Adipocyte (in vitro differentiated cells): ENCODE data around the gene METAP2.
"Not testable (repeated sequence)": the region's sequence is repeated elsewhere in the genome, so short reads cannot be mapped to it uniquely, and the experiment has no call there.

Source experiments
- DNase-seq: peaks from one replicate; pipeline ENCODE4 v3.0.0-alpha.2; 2015; ENCODE audit warnings: low read depth
- H3K27me3 ChIP-seq: replicated peaks from 2 replicates; pipeline ENCODE4 v1.7.0; 2013; ENCODE audit warnings: mild to moderate bottlenecking, low read length, moderate library complexity; ENCODE audit not compliant: control insufficient read depth, insufficient read depth
- H3K36me3 ChIP-seq: 2 replicates; pipeline ENCODE4 v1.7.0; 2013; ENCODE audit warnings: low read length, mild to moderate bottlenecking, moderate library complexity; ENCODE audit not compliant: control insufficient read depth, insufficient read depth, severe bottlenecking
- H3K4me1 ChIP-seq: 2 replicates; pipeline ENCODE4 v1.7.0; 2013; ENCODE audit warnings: mild to moderate bottlenecking, low read length, moderate library complexity; ENCODE audit not compliant: control insufficient read depth, insufficient read depth
- H3K4me3 ChIP-seq: 2 replicates; pipeline ENCODE4 v1.7.0; 2013; ENCODE audit warnings: mild to moderate bottlenecking, low read length, moderate library complexity
- H3K9ac ChIP-seq: 2 replicates; pipeline ENCODE4 v1.7.0; 2013; ENCODE audit warnings: mild to moderate bottlenecking, low read length, moderate library complexity
- H3K9me3 ChIP-seq: 2 replicates; pipeline ENCODE4 v1.7.0; 2013; ENCODE audit warnings: mild to moderate bottlenecking, low read length, moderate library complexity; ENCODE audit not compliant: control insufficient read depth

Gene METAP2

DNA sequence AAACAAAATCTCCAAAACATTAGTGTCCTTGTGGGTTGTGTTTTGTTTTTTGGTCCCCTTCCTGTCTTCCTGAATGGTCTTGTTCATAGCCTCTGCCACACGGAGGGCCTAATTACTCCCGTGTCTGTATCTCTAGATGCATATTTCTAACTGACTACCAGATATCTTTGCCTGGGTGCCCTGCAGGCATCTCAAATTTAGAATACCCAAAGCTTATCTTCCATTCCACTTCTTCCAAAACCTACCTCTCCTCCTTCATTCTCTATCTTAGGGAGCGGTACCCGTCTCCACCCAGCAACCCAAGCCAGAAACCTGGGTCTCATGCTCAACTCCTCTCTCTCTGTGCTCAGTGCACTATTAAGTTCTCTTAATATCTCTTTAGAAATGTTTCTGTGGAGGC is 10.9 kb upstream of the METAP2 start:
- H3K27me3 ChIP-seq, result no peaks in the 10 kb centered on the region
- no peak overlapping the region for H3K9ac ChIP-seq
- H3K9me3 ChIP-seq, result peaks cover 3% of the 10 kb centered on the region
- no peak for DNase-seq
- H3K4me3 ChIP-seq, result no peak overlapping the region
- no peaks in the 10 kb centered on the region for H3K36me3 ChIP-seq
- no peaks in the 10 kb centered on the region for H3K4me1 ChIP-seq

DNA sequence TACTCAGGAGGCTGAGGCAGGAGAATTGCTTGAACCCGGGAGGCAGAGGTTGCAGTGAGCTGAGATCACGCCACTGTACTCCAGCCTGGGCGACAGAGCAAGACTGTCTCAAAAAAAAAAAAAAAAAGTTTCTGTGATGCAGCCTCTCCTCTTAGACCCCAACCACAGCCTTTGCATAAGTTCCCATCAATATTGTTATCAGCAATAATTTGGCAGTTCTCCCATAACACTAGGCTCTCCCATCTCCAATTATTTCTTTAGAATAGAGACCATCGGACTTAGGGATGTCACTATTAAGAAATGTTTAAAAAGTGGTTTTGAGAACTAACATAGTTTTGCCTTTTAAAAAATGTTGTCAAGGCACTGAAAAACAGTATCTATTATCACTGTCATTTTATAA is 10.2 kb upstream of the METAP2 start:
- not testable (repeated sequence) for DNase-seq, H3K4me1 ChIP-seq, H3K9ac ChIP-seq, H3K4me3 ChIP-seq, H3K9me3 ChIP-seq, H3K36me3 ChIP-seq, H3K27me3 ChIP-seq

DNA sequence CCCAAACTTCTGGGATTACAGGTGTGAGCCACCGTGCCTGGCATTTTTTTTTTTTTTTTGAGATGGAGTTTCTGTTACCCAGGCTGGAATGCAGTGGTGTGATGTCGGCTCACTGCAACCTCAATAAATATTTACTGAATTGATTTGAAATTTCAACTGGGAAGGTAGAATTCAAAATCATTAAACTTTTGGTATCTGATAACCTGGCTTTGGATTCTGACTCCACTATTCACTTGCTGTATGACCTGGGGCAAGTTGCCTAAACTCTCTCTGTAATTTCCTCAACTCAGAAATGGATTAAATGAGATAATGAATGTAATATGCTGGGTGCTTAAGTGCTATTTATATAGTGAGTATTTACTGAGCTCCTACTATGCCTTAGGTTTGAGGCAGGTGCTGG is 8.7 kb upstream of the METAP2 start:
- no peaks in the 10 kb centered on the region for H3K27me3 ChIP-seq
- H3K4me1 ChIP-seq, result no peaks in the 10 kb centered on the region
- DNase-seq, result no peak
- H3K36me3 ChIP-seq, result no peaks in the 10 kb centered on the region
- no peak overlapping the region for H3K9ac ChIP-seq
- H3K4me3 ChIP-seq, result no peak overlapping the region
- H3K9me3 ChIP-seq, result no peaks in the 10 kb centered on the region

DNA sequence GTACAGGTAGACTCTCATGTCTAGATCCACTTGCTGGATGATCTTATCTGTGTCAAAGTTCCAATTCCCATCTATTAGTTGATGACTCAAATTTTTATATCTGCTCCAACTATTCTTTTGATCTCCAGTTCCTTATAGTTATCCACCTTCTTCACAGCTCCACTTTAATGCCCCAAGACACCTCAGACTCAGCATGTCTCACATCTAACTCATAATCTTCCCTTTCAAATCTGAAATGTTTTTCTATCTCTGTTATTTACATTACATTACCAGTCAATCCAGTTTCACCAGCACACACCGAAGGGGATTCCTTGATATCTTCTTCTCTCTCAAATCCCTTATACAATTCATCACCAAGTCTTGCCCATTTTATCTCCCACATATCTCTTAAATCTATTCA is 3.7 kb upstream of the METAP2 start:
- H3K27me3 ChIP-seq, result no peaks in the 10 kb centered on the region
- DNase-seq, result no peak
- H3K36me3 ChIP-seq, result no peaks in the 10 kb centered on the region
- H3K9ac ChIP-seq, result no peak overlapping the region
- H3K4me3 ChIP-seq, result no peak overlapping the region
- no peaks in the 10 kb centered on the region for H3K9me3 ChIP-seq
- H3K4me1 ChIP-seq, result peaks cover 5% of the 10 kb centered on the region

DNA sequence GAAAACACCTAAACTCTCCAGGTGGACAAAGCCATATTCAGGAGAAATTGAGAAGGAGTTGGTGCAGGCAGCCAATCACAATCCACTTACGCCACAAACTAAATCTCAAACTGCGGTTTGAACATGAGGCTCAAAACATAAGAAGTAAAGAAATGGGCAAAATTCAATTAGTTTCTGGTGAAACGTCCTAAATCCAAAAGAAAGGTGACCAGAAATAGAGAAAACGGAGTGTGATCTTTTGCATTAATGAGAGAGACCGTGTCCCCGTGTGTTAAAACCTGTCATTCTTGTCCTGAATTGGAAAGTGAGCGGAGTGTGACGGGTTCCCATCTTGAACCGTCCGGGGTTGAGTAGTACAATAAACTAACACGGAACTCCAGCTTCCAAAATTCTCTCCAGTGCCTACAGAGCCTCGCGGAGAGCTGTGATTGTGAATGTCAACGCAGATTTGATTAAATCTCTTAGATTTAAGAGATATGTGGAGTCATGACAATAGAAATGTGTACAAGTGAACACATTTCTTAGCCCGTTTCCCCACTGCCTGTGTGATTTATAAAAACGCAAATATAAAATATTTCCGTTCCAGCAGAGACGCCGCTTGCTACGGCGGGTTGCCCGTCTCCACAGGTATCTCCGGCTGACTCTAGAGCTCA is 595 bp upstream of the METAP2 start:
- peak; percentile 76 for DNase-seq
- H3K4me1 ChIP-seq, result peaks cover 16% of the 10 kb centered on the region

DNA sequence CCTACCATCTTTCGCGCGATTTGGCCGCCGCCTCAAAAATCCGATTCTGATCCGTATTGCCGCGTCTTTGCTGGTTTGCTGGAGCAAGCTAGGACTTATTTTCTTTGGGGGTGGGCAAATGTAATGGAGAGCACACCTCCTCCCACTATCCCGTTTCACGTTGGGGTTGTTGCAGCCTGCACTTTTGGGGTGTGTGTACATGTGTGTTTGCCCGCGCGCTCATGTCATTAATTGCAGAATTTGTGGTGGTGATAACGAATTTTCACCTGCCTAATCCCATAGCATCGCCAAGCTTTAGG is 657 bp downstream of the METAP2 start:
- peak overlapping the region; percentile 98 for H3K4me3 ChIP-seq
- no peak for DNase-seq
- H3K4me1 ChIP-seq, result peaks cover 16% of the 10 kb centered on the region

More for the DNA sequence above, 595 bp upstream of the METAP2 start:
- Histone ChIP-seq H3K27me3 (no peaks in the 10 kb centered on the region), H3K9me3 (no peaks in the 10 kb centered on the region), H3K4me3 (peak overlapping the region; percentile 98), H3K36me3 (peaks cover 24% of the 10 kb centered on the region), H3K9ac (peak overlapping the region; percentile 100)

DNA sequence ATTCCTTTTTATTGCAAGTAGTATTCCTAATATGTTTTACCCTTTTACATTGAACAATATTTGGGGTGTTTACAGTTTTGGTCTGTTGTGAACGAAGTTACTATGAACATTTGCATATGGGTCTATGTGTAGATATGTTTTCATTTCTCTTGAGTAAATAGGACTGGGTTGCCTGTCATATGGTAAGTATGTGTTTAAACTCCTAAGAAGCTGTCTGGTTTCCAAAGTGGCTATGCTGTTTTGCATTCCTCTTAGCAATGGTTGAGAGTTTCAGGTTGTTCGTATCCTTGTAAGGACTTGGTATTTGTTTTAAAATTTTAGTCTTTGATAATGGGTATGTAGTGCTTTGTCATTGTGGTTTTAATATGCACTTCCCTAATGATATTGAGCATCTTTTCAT is 6.3 kb downstream of the METAP2 start:
- Histone ChIP-seq H3K9ac (no peak overlapping the region), H3K27me3 (no peaks in the 10 kb centered on the region), H3K4me3 (no peak overlapping the region), H3K9me3 (no peaks in the 10 kb centered on the region), H3K4me1 (peaks cover 26% of the 10 kb centered on the region), H3K36me3 (peaks cover 54% of the 10 kb centered on the region)
- DNase-seq, result peak; percentile 62

More for the DNA sequence above, 657 bp downstream of the METAP2 start:
- Histone ChIP-seq H3K36me3 (peaks cover 35% of the 10 kb centered on the region), H3K9ac (peak overlapping the region; percentile 100), H3K9me3 (no peaks in the 10 kb centered on the region), H3K27me3 (no peaks in the 10 kb centered on the region)

DNA sequence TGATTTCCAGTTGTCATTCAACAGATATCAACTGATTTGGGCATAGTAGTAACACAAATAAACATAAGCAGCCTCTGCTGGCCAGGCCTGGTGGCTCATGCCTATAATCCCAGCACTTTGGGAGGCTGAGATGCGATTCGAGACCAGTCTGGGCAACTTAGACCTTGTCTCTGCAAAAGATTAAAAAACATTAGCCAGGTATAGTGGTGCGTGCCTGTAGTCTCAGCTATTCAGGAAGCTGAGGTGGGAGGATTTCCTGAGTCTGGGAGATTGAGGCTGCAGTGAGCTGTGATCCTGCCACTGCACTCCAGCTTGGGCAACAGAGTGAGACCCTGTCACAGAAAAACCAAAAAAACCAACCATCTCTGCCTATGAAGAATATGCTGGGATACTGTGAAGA is 7.1 kb downstream of the METAP2 start:
- Histone ChIP-seq H3K36me3 (peaks cover 56% of the 10 kb centered on the region), H3K4me3 (no peak overlapping the region), H3K9me3 (no peaks in the 10 kb centered on the region), H3K4me1 (peaks cover 17% of the 10 kb centered on the region), H3K9ac (no peak overlapping the region), H3K27me3 (no peaks in the 10 kb centered on the region)
- DNase-seq, result no peak

DNA sequence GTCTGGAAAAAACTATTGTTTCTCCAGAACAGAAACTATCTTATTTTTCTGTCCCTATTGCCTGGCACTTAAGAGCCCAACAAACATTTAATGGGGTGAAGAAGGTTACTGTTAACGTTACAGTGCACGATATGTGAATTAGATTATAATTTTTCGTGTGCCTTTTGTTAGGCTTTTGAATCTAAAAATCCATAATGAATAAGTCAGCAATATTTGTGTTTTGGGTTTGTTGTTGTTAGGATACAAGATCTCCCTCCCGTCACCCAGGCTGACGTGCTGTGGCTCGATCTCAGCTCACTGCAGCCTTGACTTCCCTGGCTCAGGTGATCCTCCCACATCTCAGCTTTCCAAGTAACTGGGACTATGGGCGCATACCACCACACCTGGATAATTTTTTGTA is 7.9 kb downstream of the METAP2 start:
- Histone ChIP-seq H3K4me3 (no peak overlapping the region), H3K27me3 (no peaks in the 10 kb centered on the region), H3K36me3 (peaks cover 56% of the 10 kb centered on the region), H3K9me3 (no peaks in the 10 kb centered on the region), H3K4me1 (peaks cover 14% of the 10 kb centered on the region), H3K9ac (no peak overlapping the region)
- no peak for DNase-seq

DNA sequence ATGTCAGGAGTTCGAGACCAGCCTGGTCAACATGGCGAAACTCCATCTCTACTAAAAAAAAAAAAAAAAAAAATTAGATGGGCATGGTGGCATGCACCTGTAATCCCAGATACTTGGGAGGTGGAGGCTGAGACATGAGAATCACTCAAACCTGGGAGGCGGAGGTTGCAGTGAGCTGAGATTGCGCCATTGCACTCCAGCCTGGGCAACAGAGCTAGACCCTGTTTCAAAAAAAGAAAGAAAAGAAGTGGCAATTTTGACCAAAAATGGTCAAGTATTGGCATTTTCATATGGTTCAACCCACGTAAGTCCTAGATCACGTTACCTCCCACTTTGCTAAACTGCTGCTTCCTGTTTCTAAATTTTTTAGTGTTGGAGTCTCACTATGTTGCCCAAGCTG is 8.6 kb downstream of the METAP2 start:
- not testable (repeated sequence) for DNase-seq, H3K9ac ChIP-seq, H3K9me3 ChIP-seq, H3K27me3 ChIP-seq, H3K4me3 ChIP-seq
- H3K4me1 ChIP-seq, result peaks cover 15% of the 10 kb centered on the region
- H3K36me3 ChIP-seq, result peaks cover 56% of the 10 kb centered on the region

DNA sequence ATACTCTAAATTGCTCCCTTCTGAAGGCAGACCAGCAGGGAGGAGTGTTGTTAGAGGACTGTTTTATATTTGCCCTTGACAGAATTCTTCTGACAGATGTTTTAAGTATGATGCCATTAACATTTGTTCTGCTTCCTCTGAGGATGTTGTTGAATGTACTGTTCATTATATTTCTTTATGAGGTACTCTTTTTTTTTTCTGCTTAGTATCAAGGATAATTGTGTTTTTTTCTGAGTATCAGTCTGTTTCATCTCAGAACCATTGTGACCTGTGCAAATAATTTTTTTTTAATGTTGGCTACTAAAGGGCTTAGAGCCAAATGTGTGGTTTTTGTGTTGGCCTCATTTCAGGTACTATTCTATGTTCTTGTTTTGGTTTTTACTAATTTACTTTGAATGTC is 10.6 kb downstream of the METAP2 start:
- Histone ChIP-seq H3K9me3 (no peaks in the 10 kb centered on the region), H3K4me1 (peaks cover 18% of the 10 kb centered on the region), H3K4me3 (no peak overlapping the region), H3K9ac (no peak overlapping the region), H3K27me3 (no peaks in the 10 kb centered on the region), H3K36me3 (peaks cover 51% of the 10 kb centered on the region)
- DNase-seq, result peak; percentile 75

DNA sequence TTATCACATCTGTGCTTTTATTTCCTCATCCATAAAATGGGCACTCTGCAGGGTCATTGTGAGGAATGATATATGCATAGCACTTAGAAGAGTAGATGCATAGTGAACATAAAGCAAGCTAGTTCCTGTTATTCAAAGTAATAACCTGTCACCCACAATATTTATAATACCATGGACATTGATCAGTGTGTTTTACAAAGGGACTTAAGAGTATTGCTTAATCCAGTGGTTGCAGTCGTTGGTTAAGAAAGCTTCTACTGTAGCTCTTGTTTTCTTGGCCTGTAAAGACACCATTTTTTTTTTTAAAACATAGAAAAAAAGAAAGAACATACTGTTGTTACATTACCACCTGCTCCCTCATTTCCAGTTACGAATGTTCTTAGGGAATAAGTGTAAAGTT is 13.1 kb downstream of the METAP2 start:
- peaks cover 71% of the 10 kb centered on the region for H3K36me3 ChIP-seq
- H3K27me3 ChIP-seq, result no peaks in the 10 kb centered on the region
- no peak overlapping the region for H3K9ac ChIP-seq
- DNase-seq, result peak; percentile 32
- H3K4me3 ChIP-seq, result no peak overlapping the region
- peaks cover 11% of the 10 kb centered on the region for H3K4me1 ChIP-seq
- no peaks in the 10 kb centered on the region for H3K9me3 ChIP-seq
